Measurements from ENCODE around the gene LRRC74B.
"Not testable (repeated sequence)": the region's sequence is repeated elsewhere in the genome, so short reads cannot be mapped to it uniquely, and the experiment has no call there.

LRRC74B gene

GRCh38 chr22:21045585-21046294 lies at the start of gene LRRC74B:
TSS of gene LRRC74B (plus strand) at chr22:21045946. CDS start at chr22:21045987, 41 bp downstream.
- peak; percentile 96 for DNase-seq (ENCODE audit: low spot score)

GRCh38 chr22:20996031-20996410 lies 49.7 kb upstream of the LRRC74B start:
- DNase-seq (ENCODE audit: low spot score), result no peak

- DNase-seq (ENCODE audit: low spot score), result no peak
These were observed 48.9 kb upstream of the LRRC74B start for GRCh38 chr22:20996598-20997535.

GRCh38 chr22:20997536-20998257 lies 48.0 kb upstream of the LRRC74B start:
- DNase-seq (ENCODE audit: low spot score), result no peak

- DNase-seq (ENCODE audit: low spot score), result no peak
These were observed 47.1 kb upstream of the LRRC74B start for GRCh38 chr22:20998411-20999336.

- DNase-seq (ENCODE audit: low spot score), result no peak
These were observed 46.2 kb upstream of the LRRC74B start for GRCh38 chr22:20999350-21000206.

- no peak for DNase-seq (ENCODE audit: low spot score)
These were observed 45.3 kb upstream of the LRRC74B start for GRCh38 chr22:21000207-21000986.

GRCh38 chr22:21000987-21001600 lies 44.7 kb upstream of the LRRC74B start:
- DNase-seq (ENCODE audit: low spot score), result no peak

- DNase-seq (ENCODE audit: low spot score), result peak; percentile 91
These were observed 44.0 kb upstream of the LRRC74B start, which contains the start of gene THAP7 for GRCh38 chr22:21001601-21002325. TSS of gene THAP7 (minus strand) at chr22:21002118. CDS start at chr22:21001911, 207 bp downstream.

GRCh38 chr22:21003782-21004181 lies 42.0 kb upstream of the LRRC74B start:
- no peak for DNase-seq (ENCODE audit: low spot score)

GRCh38 chr22:21009208-21009607 lies 36.5 kb upstream of the LRRC74B start:
- not testable (repeated sequence) for DNase-seq (ENCODE audit: low spot score)

- DNase-seq (ENCODE audit: low spot score), result no peak
These were observed 35.9 kb upstream of the LRRC74B start for GRCh38 chr22:21009638-21010425.

- no peak for DNase-seq (ENCODE audit: low spot score)
These were observed 35.2 kb upstream of the LRRC74B start for GRCh38 chr22:21010426-21011113.

GRCh38 chr22:21012446-21013407 lies 33.0 kb upstream of the LRRC74B start:
- DNase-seq (ENCODE audit: low spot score), result no peak

GRCh38 chr22:21013657-21014201 lies 32.0 kb upstream of the LRRC74B start:
- no peak for DNase-seq (ENCODE audit: low spot score)

All from HuH-7.5 (cell line).